ELR (cell line): Measurements from ENCODE around the gene NME7.

Source experiments
- DNase-seq: peaks from one replicate; pipeline ENCODE4 v3.0.0-alpha.2; 2015; ENCODE audit warnings: low read depth

Gene NME7

DNA sequence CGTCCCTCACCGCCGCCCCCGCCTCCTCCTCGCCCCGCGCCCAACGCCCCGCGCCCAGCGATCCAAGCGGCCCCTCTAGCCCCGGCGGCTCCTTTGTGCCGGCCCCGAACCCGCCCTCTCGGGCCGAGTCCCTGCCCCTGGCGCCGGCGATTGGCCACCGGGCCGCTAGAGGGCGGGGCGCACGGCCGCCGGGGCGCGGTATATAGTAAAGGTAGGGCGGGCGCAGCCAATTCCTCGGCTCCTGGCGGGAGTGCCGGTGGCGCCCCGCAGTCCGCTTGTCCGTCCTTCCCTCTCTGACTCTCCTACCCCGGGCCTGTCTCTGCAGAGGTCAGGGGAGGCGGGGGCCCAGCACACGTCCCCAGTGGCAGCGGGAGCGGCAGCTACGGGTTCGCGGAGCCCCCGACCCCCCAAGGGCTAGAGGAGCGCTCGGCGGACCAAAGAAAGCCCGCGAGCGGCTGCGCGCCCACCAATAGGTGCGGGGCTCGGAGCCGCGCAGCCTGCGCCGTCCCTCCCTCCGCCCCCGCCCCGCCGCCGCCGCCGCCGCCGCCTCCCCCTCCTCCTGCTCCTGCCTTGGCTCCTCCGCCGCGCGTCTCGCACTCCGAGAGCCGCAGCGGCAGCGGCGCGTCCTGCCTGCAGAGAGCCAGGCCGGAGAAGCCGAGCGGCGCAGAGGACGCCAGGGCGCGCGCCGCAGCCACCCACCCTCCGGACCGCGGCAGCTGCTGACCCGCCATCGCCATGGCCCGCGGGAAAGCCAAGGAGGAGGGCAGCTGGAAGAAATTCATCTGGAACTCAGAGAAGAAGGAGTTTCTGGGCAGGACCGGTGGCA, 261.3 kb downstream of the NME7 start, which contains the start of gene ATP1B1:
ATP1B1 (plus strand) TSS at position 596 of the 826 bp plus-strand sequence; CDS start at position 736, 140 bp downstream.
- DNase-seq, result peak; percentile 88

GRCh38 chr1:169105434-169106094, 262.0 kb downstream of the NME7 start:
- DNase-seq, result peak; percentile 56

GRCh38 chr1:169105087-169105433, 262.5 kb downstream of the NME7 start:
- DNase-seq, result no peak

DNA sequence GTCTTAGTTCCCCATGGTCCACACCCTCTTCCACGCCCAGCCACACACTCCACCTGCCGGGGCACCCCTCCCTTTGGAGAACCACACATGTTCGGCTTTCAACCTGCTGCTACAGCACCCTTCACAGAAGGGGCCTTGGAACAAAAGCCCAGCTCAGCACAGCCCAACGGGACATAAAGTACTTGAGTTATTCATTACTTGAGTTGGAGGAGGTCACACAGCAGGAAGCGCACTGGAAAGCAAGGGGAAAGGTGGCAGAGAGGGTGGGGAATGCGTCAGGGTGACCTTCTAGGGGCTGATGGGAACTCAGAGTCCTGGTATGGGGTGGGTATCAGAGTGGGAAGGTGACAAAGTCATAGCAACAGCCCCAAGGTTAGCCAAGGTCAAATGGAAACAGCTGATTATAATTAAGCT, 264.1 kb downstream of the NME7 start:
- DNase-seq, result no peak

DNA sequence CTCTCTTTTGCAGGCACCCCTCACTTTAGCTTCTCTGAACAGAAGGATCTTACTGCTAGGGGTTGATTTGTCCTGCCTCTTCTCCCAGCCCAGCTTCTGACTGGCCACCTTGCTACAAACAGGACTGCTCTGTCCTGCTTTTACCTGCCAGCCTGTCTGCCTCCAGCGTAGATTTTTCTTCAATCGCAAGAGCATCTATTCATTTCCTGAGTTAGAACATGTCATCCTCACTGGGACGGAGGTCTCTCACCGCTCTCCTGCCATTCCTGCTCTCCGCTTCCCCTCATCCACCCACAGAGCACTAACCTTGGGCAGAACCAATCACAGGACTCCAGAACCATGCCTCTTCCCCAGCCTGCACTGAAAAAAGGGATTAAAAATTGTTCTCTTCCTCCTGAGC, 264.6 kb downstream of the NME7 start:
- no peak for DNase-seq

DNA sequence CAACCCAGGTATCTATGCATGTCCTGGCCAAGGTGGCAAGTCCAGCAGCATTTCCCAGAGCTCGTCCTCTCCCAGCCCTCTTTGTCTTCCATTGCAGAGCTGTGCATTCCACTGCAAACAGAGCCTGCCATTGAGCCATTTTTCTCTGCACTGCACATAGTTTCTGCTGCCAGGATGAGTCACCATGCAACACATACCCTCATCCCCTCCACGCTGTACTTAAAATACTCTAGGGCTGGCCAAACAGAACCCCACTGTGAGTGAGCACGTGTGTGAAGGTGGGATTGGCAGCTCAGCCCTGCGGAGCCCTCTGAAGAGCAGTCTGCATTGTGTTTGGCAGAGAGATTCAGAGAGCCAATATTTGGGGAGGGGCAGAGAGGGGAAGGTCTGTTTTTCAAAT, 265.0 kb downstream of the NME7 start:
- DNase-seq, result peak; percentile 71

DNA sequence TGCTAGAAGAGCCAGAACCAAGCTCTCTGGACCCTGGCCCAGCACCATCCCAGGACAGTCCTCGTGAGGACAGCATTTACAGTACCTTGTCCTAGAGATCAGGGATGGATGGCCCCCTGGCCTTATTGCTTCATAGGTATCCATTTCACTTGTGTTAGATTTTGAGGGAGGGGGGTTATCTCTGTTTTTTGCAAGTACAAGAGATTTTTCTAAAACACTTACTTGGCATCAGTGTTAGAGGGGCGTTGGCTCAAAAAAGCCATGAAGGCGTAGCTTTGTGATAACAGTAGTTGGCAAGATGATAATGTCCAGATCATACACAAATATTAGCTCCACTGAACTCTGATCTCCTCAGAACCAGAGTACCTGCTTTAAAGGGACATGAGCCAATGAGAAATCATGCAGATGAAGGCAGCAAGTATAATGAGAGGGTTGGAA, 266.9 kb downstream of the NME7 start:
- no peak for DNase-seq

- DNase-seq, result no peak
Measured at GRCh38 chr1:169100208-169100607, 267.4 kb downstream of the NME7 start.

DNA sequence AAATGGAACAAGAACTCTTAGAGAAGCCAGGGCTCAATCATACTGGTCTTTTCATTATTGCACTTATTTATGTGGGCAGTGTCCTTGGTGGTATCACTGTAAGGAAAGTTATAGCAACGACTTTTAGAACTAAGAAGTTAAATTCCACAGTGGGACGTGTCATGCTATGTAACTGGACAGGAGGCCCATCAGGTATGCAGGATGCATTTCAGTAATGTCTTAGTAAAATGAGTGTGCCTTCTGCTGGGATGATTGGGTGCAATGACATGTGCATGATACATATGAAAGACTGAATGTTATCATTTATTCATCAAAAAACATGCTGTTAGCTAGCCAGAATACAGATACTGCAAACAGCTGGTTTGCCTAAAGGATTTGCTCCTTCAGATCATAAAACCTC, 268.0 kb downstream of the NME7 start:
- DNase-seq, result no peak

GRCh38 chr1:169098380-169098779, 269.2 kb downstream of the NME7 start:
- DNase-seq, result no peak

DNA sequence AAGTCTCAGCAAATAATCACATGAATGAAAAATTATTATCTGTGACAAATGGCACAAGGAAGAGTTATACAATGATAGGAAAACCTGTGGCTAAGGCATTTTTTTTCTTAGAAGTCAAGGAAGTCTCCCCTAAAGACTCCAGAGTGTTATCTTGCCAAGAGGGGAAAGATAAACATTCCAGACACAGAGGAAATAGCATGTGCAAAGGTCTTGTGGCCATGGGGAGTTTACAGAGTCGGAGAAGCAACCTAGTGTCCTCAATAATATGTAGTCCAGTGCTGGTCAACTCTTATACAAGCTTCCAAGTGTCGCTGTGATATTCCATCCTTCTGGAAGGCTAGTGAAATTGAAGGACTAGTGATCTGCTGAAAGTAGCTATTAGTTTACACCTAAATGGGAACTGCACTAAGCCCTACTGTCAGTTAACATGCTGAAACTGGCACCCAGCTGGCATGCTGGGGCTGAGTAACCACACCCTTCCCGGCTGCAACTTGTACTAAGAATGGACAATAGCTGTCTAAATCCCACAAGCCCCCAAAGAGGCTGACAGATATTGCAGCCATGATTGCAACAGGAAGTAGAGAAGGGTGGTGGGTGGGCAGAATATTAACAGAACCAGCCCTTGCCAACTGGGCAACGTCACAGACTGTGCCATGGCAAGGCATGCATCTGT, 272.6 kb downstream of the NME7 start:
- no peak for DNase-seq

DNA sequence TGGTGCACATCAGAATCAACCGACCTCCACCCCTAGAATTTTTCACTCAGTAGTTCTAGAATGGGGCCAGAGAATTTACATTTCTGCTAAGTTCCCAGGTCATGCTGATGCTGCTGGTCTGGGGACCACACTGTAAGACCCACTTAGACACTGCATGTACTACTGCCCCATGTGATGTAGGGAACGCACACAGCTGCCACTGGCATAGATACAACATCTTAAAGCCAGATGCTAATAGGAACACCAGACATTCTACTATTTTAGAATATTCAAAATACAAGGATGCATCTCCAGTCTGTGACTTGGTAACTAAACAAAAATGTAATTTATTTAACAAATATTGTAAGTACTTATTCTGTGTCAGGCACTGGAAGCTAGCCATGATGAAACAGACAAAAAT, 275.2 kb downstream of the NME7 start:
- DNase-seq, result no peak

GRCh38 chr1:169091480-169091941, 276.1 kb downstream of the NME7 start:
- DNase-seq, result peak; percentile 22

DNA sequence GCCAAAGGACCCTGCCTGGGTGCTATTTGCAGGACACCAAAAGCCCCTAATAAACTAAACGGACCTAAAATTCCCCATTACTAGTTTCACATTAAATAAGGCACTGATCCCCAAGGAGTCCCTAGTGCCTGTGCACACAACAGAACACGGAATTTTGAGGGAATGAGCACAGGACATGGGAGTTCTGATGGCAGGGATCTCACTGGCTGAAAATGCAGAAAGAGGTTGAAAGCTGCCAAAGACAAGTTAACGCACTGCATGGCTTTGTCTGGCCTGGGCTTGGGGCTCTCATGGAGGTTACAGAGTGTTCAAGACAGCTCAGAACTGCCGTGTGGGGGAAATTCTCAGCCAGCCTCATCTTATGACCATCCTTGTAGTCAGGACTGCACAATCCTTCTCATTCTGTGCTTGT, 276.7 kb downstream of the NME7 start:
- DNase-seq, result no peak

DNA sequence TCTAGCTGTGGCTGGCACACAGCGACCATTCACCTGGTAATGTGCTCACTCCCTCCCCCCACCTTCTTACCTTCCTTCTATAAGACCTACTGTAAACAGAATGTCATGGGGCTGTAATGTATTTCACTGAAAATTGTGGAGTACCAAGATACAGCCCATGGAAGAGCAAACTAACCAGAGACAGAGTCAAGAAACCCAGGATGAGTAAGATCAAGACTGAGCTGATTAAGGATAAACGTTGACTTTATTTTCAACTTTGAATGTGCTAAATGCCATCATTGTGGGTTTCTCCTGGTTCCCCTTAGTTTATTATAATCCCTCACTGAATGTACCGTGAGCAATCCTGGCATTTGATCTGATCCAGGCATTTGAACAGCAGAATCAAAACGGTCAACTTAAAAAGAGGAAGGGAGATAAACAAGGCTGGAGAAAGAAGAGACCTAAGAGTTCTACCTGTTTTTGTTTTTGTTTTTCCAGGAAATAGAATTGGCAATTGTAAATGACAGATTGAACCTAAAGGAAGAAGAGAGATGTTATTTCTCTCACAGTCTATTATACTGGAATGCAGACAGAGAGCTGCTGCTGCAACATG, 277.2 kb downstream of the NME7 start:
- no peak for DNase-seq

DNA sequence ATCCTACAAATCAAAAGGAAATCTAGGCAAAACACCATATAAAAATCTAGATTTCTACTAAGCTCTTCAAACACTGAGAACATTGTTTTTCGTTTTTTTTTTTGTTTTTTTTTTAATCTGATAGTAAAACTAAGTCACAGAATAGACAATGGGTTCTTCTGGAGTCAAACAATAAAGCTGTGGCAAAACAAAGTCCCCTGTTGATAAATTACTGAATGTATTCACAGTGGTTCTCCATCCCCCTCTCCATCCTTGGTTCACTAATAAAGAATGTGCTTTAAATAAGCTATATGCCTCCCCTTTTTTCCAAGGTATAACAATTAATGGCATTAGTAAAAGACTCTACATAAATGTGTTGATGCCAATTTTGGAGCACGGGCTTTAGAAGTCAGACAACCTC, 277.8 kb downstream of the NME7 start:
- DNase-seq, result no peak

DNA sequence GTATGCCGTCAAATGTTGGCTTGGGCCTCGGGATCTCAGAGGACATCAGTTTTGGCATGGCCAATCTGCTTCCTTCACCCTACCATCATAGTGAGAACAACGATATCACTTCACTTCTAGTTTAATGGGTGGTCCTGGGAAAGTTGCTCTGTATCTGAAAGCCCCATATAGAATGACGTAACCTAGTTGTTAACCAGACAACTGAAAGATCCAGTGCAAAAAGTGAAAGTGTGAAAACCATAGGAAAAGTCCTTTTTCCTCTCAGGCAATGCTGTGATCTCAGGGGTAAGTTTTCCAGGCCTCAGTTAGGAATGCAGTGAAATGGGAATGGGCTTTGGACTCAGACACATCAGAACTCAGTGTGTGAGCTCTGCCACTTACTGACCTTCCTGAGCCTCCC, 279.7 kb downstream of the NME7 start:
- DNase-seq, result no peak

- no peak for DNase-seq
Measured at GRCh38 chr1:169086603-169087455, 280.8 kb downstream of the NME7 start.

- DNase-seq, result no peak
Measured at GRCh38 chr1:169085911-169086310, 281.7 kb downstream of the NME7 start.
